Prostate gland (tissue), 2 donors: ENCODE measurements around the gene MED27.

ENCODE experiments used
- POLR2A ChIP-seq: fragments of 450-650 bp; IDR thresholded peaks from one replicate; pipeline ENCODE4 v1.6.1; 2016; ENCODE audit warnings: antibody characterized with exemption, mild to moderate bottlenecking
- POLR2AphosphoS5 ChIP-seq: sonication (generic); formaldehyde crosslinking; IDR thresholded peaks from one replicate; pipeline ENCODE4 v1.6.1; 2017; ENCODE audit warnings: antibody characterized with exemption
- TF ChIP-seq, protein P1 (sequence below), 4 experiments: fragments of 200-600 bp in 2 of 4; fragments of 450-650 bp in 2 of 4; sonication (generic) in 2 of 4; IDR thresholded peaks; 1 replicate in 3 of 4; 2 replicates in 1 of 4; pipeline ENCODE4 v1.5.1; 2016 to 2019; ENCODE audit warnings: antibody characterized with exemption in 4 of 4, mild to moderate bottlenecking in 2 of 4, moderate library complexity in 2 of 4

DNA sequence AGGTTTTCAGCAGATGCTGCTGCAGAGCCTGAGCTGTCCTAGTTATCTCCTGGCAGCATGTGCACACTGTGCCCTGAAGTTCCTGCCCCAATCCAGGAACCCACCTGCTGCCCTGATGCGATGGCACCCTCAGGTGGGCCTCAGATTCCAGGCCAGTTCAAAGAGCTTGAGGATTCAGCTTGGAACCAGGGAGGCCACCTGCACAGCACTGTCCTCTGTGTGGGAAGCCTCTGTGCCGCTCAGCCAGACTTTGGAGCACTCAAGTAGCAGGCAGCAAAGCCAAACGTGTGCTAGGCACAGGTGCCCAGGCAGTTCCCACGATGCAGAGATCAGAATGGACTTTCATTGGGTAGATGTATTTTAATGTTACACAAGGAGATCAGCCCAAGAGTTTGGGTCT is 207.0 kb downstream of the MED27 start:
- TF ChIP-seq, protein P1, sequence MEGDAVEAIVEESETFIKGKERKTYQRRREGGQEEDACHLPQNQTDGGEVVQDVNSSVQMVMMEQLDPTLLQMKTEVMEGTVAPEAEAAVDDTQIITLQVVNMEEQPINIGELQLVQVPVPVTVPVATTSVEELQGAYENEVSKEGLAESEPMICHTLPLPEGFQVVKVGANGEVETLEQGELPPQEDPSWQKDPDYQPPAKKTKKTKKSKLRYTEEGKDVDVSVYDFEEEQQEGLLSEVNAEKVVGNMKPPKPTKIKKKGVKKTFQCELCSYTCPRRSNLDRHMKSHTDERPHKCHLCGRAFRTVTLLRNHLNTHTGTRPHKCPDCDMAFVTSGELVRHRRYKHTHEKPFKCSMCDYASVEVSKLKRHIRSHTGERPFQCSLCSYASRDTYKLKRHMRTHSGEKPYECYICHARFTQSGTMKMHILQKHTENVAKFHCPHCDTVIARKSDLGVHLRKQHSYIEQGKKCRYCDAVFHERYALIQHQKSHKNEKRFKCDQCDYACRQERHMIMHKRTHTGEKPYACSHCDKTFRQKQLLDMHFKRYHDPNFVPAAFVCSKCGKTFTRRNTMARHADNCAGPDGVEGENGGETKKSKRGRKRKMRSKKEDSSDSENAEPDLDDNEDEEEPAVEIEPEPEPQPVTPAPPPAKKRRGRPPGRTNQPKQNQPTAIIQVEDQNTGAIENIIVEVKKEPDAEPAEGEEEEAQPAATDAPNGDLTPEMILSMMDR (IDR thresholded peaks at IDR 0.05): no peak
- TF ChIP-seq POLR2AphosphoS5 (no peak), POLR2A (no peak)
